GM19324 (cell line): ENCODE measurements around the gene ZFYVE19.

Experiments
- ATAC-seq: cut with Tn5 transposase; IDR thresholded peaks from one replicate; pipeline ENCODE4 v1.9.1; 2021; ENCODE audit warnings: mild to moderate bottlenecking, moderate library complexity; ENCODE audit not compliant: unreplicated experiment, low FRiP score

The ZFYVE19 gene

GRCh38 chr15:40775740-40776536, 31.0 kb upstream of the ZFYVE19 start:
- ATAC-seq, result no peak

DNA sequence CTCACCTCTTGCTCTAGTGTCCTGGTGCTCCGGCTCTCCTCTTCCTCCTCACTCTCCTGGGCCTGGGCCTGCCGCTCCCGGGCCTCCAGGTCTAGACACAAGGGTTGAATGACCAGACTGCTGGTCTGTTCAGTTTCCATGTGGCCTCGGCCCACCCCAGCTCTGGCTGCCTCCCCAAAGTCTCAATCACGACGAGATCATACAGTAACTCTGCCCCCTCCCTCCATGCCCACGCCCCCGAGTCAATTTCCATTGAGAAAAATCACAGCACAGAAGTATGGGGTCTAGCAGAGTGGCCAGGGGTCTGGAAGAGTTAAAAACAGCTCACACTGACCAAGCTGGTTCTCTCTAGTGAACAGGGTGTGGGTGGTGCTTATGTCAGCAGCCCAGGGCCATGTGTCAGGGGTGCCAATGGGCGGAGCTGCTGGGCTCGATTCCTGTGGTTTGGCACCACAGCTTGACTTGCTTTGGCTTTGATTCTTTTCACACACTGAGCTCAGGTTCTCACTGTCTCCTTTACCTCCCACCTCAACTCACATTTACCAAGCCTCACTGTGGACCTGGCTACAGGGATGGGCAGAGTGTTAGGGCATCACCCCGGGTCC, 30.2 kb upstream of the ZFYVE19 start:
- no peak for ATAC-seq

GRCh38 chr15:40782609-40783227, 24.2 kb upstream of the ZFYVE19 start:
- ATAC-seq, result peak; percentile 62

DNA sequence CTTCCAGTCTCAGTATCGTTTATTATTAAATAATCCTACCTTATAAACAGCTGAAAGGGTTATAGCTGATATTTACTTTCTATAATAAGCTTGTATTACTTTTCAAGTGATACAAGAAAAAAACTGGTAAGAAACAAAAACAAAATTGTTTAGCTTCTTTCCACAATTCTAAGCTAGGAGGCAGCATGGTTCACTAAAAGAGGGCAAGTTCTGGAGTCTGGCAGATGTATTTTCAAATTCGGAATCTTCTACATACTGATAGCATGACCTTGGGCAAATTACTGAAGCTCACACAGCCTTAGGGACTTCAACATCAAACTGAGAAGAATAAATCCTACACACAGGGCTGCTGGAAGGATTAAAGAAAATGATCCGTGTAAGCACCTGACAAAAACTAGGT, 21.7 kb upstream of the ZFYVE19 start:
- no peak for ATAC-seq

DNA sequence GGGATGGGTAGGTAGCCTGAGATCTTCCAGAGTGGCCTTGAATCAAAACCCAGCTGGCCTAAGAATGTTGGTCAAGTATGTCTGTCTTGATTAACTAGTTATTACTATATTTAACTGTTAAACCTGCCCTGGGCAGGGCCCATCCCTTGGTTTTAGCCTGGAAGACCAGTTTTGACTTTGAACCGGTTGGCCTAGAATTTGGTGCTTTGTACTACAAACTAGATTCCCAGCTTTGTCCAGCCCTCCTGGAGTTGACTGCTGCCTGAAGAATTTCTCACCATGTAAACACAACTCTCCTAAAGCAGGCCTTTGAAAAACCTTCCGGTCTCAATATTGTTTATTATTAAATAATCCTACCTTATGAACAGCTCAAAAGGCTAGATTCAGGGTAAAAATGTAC, 21.1 kb upstream of the ZFYVE19 start:
- ATAC-seq, result no peak

DNA sequence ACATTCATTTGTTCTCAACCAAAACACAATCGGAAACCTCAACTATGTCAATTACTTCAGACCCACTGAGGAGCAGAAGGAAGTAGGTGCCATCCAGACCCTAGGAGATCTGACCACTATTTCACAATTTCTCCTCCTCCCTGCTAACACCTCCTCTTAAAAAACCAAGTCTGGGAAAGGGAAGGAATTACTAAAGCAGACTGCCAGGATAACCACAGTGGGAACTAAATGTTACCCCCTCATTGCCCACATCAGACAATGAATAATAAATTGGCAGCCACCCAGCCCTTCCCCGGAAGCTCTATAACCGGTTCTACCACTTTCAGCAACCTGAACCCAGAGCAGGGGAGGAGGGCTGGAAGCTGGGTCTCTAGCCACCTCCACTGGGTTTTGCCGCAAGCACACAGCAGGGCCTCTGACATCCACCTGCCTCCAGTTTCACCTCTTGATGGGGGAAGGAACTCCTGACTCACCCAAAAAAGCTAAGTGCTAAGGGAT, 19.5 kb upstream of the ZFYVE19 start:
- no peak for ATAC-seq

DNA sequence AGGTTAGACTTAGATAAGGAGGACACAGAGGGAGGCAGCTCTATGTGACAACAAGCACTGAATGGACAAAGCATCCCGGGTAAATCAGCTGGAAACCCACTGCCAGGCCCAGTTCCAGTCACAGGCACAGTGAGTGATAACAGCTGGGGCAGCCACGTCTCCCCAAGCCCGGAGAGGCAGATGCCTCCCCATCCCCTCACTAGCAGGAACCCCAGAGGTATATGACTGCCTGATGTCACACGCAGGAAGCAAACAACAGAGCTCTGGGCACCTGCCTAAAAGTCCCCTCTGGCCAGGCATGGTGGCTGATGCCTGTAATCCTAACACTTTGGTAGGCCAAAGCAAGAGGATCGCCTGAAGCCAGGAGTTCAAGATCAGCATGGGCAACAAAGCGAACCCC, 18.9 kb upstream of the ZFYVE19 start:
- no peak for ATAC-seq

DNA sequence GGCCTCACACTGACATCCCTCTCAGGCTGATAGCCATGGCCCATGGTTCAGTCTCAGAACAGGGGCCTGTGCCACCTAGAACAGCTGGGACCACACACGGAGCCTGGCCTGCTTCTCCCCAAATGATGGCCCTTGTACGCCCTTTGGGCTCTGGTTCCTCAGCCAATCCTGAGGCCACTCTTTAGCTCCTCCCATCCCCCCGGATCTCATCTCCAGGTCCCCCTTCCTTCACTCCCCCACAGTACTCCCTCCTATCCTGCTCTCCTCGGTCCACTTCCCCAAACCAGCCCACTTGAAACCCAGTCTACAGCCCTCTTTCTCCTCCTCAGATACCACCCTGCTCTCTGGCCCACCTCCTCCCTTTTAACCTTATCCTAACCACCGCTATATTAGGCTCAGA, 17.8 kb upstream of the ZFYVE19 start:
- no peak for ATAC-seq

DNA sequence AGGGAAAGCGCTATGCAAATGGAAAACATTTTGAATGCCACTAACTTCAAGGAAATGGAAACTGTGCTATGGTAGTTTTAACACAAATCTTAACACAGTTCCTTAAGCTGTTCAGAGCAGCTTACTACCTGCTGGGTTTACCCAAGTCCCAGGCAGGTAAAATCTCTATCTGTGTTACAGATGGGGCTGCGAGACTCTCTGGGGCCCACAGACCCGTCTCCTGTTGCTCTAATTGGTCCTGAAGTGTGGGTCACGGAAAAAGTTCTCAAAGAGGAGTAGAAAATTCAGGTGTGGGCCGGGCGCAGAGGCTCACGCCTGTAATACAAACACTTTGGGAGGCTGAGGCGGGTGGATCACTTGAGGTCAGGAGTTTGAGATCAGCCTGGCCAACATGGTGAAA, 16.9 kb upstream of the ZFYVE19 start:
- no peak for ATAC-seq

DNA sequence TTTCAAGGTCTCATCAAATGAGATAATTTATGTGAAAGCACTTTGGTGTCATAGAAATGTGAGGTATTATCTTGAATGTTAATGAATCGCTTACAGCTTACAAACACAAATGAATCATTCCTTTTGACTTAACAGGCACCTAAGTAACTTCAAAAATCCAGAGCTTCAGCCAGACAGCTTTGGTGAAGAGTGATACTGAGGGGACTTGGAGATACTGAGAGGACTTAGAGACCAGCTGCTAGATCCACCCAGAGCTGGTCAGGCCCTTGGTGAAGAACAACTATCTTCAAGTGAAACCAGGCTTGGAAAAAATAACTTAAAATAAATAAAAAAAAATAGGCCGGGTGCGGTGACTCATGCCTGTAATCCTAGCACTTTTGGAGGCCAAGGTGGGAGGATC, 16.2 kb upstream of the ZFYVE19 start:
- no peak for ATAC-seq

DNA sequence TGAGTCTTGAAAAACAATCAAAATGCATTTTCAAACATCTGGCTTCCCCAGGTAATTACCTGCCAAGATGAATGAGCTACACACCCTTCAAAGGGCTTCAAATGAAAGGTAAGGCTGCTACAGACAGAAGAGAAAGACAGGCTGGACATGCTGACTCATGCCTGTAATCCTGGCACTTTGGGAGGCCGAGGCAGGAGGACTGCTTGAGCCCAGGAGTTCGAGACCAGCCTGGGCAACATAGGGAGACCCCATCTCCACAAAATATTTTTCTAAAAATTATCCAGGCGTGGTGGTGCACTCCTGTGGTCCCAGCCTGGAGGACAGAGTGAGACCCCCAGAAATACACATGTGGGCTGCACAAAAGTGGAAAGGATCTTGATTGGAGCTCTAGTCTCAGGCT, 14.5 kb upstream of the ZFYVE19 start:
- no peak for ATAC-seq

DNA sequence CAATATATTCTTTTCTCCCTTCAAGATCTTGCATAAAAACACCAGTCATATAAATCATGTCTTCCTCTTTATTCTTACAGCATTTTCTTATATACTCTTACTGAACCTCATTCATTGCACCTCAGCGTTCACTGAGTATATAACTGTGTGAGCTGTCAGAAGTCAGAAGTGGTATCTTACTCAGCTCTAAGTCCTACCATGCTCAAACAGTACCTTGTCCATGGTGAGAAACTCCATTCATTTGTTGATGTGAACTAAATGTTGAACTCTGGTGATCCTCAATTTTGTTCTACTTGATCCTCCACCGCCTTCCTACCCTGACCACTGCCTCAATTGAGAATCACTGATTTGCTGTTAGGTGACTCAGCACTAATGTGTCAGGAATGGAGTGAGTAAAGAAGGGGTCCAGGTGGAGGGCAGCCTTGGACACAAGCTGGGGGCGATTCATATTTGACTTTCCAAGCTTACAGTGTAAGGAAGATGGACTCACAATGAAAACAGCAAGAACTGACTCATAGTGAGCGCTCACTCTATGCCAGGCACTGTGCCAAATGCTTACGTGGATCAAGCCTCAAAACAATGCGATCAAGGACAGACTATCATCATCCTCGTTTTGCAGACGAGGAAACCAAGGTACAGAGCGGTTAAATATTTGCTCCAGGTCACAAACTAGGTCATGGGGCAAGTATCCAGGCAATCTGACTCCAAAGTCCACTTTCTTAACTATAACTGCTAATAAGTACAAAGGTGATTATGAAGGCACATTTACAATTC, 13.5 kb upstream of the ZFYVE19 start:
- no peak for ATAC-seq

GRCh38 chr15:40796041-40796440, 10.8 kb upstream of the ZFYVE19 start:
- ATAC-seq, result no peak

DNA sequence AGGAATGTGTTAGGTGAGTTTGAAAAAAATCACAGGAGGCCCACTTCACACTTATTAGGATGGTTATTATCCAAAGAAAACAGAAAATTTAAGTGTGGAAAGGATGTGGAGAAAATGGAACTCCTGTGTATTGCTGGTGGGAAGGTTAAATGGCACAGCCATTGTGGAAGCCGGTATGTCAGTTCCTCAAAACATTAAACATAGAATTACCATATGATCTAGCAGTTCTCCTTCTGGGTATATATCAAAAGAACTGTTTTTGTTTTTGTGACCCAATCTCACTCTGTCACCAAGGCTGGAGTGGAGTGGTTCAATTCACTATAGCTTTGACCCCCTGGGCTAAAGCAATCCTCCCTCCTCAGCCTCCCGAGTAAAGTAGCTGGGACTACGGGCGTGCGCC, 10.4 kb upstream of the ZFYVE19 start:
- no peak for ATAC-seq

DNA sequence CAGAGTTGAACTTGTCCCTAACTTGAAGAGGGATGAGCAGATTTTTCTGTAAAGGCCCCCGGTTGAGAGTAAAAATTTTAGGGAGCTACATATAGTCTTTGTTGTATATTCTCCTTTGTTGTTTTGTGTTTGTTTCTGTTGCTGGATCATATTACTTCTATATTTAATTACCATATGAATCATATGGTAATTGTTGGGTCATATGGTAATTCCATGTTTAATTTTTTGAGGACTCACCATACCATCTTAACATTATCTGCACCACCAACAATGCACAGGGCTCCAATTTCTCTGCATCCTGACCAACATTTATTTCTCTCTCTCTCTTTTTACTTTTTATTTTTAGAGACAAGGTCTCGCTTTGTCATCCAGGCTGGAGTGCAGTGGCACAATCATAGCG, 7.4 kb upstream of the ZFYVE19 start:
- ATAC-seq, result no peak

- no peak for ATAC-seq
Observed at GRCh38 chr15:40803076-40803475, 3.8 kb upstream of the ZFYVE19 start.

GRCh38 chr15:40803688-40804087, 3.2 kb upstream of the ZFYVE19 start:
- ATAC-seq, result no peak

- no peak for ATAC-seq
Observed at GRCh38 chr15:40806672-40807027, 239 bp upstream of the ZFYVE19 start.

- no peak for ATAC-seq
Observed at GRCh38 chr15:40807888-40808461, 1.1 kb downstream of the ZFYVE19 start.

- no peak for ATAC-seq
Observed at GRCh38 chr15:40808861-40809450, 2.1 kb downstream of the ZFYVE19 start.
